ENCODE measurements around the gene TBC1D20. TPM values are rescaled to one million over a fixed set of nuclear protein-coding genes. Genes with fewer than 3 reads are reported as not detected.
"Not testable (repeated sequence)": the region's sequence is repeated elsewhere in the genome, so short reads cannot be mapped to it uniquely, and the experiment has no call there.

TBC1D20 gene
- total RNA-seq, 1 experiment from 2014 or later, result 10.2 TPM

DNA sequence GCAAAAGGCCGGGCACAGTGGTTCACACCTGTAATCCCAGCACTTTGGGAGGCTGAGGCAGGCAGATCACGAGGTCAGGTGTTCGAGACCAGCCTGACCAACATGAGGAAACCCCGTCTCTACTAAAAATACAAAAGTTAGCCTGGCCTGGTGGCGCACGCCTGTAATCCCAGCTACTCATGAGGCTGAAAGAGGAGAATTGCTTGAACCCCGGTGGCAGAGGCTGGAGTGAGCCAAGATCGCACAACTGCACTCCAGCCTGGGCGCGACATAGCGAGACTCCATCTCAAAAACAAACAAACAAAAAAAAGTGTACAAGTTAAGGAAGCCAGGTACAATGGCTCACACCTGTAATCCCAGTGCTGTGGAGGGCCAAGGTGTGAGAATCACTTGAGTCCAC is 10.3 kb downstream of the TBC1D20 start:
- H3K9me3 ChIP-seq, H3K27me3 ChIP-seq, H3K36me3 ChIP-seq, DNase-seq, H3K4me3 ChIP-seq: not testable (repeated sequence)

DNA sequence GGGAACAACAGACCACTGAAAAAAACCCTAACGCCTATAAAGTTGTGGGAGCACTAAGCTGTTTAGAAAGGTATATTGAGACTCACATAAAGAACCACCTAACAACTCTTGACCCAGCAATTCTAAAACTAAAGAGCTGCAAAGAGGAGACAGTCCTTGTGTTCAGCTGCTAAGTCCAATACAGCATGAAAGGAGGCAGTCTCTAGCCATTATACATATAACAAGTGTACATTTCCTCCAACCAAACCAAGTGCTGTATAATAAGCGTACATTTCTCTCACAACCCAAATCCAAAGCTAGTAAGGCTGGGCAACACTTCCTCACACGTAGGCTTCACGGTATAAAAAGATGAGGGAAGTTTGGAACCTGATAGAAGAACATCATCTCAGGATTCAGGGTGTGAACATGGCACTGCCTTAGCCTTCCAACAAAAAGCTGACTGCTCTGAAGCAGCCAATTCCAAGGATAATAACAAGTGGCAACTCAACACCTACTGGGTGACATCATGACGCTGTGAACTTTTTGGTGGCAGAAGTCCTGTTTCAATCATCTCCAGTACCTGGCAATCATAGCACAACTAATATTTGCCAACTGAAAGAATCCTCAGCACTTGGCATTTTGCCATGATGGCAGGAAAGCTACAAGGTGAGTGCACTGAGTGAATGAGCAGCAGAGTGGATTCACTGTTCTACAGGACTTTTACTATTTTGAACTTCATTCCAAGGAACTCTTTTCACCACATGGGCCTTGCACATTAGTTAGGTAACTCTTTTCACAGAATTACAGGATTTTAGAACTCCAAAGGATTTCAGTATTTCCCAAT is 16.6 kb downstream of the TBC1D20 start:
- no peak for DNase-seq
- H3K9me3 ChIP-seq, result no peaks in the 10 kb centered on the region
- H3K27me3 ChIP-seq, result no peaks in the 10 kb centered on the region
- H3K4me3 ChIP-seq, result no peak overlapping the region
- H3K36me3 ChIP-seq, result peaks cover 13% of the 10 kb centered on the region

DNA sequence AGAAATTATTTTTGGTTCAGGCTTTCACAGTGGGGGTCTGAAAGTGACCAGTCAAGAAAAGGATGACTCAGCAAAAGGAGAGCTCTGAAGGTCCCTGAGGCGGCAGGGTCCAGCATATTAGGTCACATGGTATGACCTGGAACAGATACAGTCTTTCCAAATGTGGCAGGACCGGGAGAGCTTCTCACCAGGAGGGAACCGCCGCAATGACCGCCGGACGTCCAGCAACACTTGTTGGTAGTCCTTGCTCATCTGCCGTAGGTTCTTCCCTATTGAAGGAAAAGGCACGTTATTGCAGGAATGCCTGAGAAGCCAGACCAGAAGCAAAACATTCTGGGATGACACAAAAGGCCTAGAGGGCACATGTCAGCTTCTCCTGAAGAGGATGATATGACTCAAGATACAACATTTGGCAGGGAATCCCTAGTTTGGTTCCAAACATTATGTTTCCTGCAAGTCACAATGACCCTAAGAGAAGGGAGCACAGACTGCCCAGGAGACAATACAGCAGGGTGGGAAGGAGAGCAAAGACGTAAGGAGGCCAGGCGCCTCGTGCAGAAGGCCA is 17.4 kb downstream of the TBC1D20 start:
- no peaks in the 10 kb centered on the region for H3K27me3 ChIP-seq
- H3K4me3 ChIP-seq, result no peak overlapping the region
- no peaks in the 10 kb centered on the region for H3K9me3 ChIP-seq
- peaks cover 13% of the 10 kb centered on the region for H3K36me3 ChIP-seq
- peak; percentile 9 for DNase-seq

DNA sequence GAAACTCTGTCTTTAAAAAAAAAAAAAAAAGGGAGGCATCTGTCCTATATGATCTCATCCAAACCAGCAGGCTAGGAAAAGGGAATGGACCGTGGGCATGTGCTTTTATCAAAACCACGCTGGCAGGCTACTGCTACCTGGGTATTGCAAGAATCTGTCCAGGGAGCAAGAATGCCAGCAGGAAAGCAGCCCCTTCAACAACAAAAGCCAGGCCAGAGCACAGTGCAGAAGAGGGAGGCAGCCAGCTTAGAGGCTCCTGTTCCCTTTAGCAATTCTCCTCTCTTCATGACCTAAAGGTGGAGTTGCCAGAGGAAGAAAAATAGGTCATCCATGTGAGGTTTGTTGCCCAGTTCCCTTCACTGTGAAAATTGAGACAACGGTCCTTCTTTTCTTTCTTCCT is 18.2 kb downstream of the TBC1D20 start:
- peaks cover 16% of the 10 kb centered on the region for H3K36me3 ChIP-seq

DNA sequence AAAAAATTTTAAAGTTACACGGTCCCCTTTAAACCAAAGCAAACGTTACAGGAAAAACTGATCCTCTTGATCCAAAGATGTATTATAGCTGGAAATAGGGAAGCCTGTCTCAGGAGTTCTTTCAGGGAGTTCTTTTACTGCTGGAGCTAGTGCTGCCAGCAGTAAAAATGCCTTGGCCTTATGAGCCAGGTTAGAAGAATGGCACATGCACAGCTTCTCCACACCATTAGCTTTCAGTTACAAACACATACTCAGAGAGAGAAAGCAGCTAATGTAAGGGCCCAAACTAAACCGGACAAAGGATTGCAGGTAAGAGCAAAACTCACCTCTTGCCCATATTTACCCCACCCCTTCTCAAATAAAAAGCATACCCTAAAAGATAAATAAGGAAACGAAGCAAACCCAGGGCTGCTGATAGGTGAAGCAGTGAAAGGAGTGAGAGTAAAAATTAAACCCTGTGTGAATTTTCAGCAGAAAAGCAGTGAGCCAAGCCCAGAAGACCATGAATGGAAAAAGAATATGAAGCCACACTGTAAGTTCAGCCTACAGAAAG is 19.0 kb downstream of the TBC1D20 start:
- H3K9me3 ChIP-seq, result no peaks in the 10 kb centered on the region
- no peak for DNase-seq
- peaks cover 19% of the 10 kb centered on the region for H3K36me3 ChIP-seq

More for the DNA sequence above, 18.2 kb downstream of the TBC1D20 start:
- no peaks in the 10 kb centered on the region for H3K9me3 ChIP-seq
- DNase-seq, result no peak
- no peak overlapping the region for H3K4me3 ChIP-seq
- H3K27me3 ChIP-seq, result no peaks in the 10 kb centered on the region

DNA sequence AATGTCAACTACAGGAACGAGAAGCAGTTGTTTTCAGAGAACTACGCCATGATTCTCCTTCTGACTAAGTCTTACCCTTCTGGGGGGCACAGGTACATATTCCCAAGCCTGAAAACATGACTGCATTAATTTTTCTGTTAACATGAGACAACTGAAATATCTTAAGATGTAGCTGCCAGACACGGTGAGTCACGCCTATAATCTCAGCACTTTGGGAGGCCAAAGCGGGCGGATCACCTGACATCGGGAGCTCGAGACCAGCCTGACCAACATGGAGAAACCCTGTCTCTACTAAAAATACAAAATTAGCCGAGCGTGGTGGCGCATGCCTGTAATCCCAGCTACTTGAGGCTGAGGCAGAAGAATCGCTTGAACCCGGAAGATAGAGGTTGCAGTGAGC is 21.7 kb downstream of the TBC1D20 start:
- Histone ChIP-seq H3K9me3 (no peaks in the 10 kb centered on the region), H3K36me3 (peaks cover 19% of the 10 kb centered on the region), H3K4me3 (no peak overlapping the region), H3K27me3 (no peaks in the 10 kb centered on the region)
- DNase-seq, result peak; percentile 22

More for the DNA sequence above, 19.0 kb downstream of the TBC1D20 start:
- Histone ChIP-seq H3K27me3 (no peaks in the 10 kb centered on the region), H3K4me3 (no peak overlapping the region)

DNA sequence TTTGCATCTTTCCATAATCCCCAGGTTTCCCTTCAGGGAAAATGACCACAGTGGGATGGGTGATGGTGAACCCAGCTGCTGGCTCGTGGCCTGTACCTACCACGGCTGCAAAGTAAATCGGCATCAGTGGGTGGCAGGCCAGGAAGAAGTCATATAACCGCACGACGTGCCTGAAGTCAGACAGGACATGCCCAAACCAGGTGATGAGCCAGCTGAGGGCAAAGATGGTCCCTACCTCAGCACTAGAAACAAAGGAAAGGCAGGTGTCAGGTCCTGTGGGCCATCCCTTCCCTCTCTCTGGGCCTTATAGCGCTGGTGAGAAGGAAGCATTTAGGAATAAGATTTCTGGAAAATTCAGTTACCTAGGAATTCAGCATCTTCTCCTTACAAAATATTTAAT is 22.2 kb downstream of the TBC1D20 start:
- no peaks in the 10 kb centered on the region for H3K9me3 ChIP-seq
- DNase-seq, result no peak
- H3K27me3 ChIP-seq, result no peaks in the 10 kb centered on the region
- H3K36me3 ChIP-seq, result peaks cover 19% of the 10 kb centered on the region
- no peak overlapping the region for H3K4me3 ChIP-seq

DNA sequence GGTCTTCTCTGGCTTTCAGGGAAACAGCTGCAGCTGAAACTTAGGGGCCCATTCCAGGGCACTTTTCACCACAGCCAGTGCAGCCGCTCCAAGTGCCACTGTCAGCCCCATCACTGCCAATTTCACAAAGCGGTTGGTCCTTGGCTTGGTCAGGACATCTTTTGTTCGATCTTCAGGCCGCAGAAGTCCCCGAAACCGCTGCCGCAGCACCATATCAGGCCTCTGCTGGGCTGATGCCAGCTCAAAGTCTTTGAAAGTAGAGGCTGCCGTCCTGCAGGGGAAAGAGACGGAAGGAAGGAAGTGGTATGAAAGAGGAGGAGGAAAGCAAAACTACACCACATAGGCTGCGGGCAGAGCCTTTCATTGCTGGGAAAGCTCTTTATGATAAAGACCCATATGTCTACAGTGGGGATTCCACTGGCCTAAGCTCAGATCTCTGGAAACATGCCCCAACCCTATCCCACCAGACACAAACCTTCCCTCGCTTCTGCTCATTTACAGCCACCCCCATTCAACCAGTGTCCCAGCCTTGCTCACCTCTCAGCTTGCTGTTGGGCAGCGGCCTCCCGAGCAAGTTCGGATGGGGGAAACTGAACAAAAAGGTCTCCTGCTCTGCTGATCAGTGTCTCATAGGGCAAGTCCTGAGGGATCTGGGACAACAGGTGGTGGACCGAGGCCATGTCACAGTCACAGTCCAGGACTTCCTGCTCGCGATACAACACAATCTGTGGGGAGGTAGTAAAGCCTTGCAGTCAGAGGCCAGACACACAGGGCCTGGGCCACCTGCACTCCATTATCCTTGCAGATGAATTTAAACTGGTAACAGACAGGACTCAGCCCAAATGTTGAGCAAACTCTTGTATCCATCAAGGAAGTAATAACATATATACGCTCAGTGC is 23.5 kb downstream of the TBC1D20 start:
- H3K27me3 ChIP-seq, result no peaks in the 10 kb centered on the region
- H3K9me3 ChIP-seq, result no peaks in the 10 kb centered on the region
- H3K36me3 ChIP-seq, result peaks cover 14% of the 10 kb centered on the region
- no peak overlapping the region for H3K4me3 ChIP-seq
- DNase-seq, result no peak

DNA sequence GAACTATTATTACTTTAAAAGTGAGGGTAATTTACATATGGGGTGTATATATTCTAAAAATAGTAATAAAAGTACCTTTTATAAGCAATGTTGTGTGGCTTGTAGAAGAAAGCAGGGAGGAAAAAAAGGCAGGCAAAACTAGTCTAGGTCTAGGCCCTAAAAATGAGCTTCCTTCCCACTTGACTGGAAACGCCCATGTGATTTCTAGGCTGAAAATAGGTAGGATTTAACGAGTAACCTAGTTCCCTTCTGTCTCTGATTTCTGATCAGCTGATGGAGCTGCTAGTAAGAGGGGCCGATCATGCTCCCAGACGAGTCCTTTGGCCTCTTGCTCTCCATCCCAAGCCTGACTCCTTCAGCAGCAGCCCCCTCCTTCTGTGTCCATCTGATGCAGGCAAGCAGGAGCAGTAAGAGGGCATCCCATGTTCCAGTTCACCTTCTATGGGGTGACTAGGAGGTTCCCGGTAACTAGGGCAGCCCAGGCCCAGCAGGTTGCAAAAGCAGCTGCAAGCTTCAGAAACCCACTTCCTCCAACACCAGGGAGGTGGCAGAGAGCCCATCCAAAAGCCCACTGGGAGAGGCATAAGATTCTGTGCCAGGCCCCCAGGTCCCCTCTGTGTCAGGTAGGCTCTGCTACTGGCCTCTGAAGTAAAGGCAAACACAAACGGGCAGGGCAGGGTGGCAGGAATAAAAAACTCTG is 24.4 kb downstream of the TBC1D20 start:
- no peak overlapping the region for H3K4me3 ChIP-seq
- peaks cover 14% of the 10 kb centered on the region for H3K36me3 ChIP-seq
- no peak for DNase-seq
- H3K27me3 ChIP-seq, result no peaks in the 10 kb centered on the region
- no peaks in the 10 kb centered on the region for H3K9me3 ChIP-seq

DNA sequence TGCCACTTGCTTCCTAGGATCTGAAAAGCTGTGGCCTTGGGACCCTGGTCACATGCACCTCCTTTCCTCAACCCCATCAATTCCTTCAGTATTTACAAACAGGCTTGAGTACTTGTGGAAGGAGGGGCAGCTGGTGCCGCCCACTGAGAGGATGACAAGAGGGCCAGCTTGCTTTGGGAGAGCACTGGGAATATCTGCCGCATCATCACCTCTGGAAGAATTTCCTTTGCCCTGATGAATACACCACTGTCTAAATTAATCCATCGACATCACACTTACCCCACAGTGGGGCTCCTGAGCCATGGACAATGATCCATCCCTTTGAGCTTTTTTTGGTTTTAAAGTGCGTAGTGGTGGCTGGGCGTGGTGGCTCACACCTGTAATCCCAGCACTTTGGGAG is 25.9 kb downstream of the TBC1D20 start:
- Histone ChIP-seq H3K27me3 (no peaks in the 10 kb centered on the region), H3K4me3 (no peak overlapping the region), H3K36me3 (peaks cover 11% of the 10 kb centered on the region), H3K9me3 (no peaks in the 10 kb centered on the region)
- DNase-seq, result no peak

DNA sequence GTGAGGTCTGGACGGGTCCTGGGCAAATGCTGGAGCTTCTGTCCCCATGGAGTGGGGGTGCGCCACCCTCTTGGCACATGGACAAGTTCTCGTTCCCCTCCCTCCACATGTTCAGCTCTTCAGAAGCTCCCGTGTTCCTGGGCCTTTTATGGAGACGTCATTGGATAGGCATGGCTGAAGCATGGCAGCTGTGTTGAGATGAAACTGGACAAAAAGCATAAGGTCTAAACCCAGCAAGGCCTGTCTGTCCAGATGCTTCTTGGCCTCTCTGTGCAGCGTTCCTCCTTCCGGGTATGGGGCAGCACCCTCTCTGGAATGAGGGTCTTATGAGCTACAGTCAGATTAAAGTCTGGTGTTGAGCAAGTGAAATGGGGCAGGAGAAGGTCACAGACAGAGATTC is 26.8 kb downstream of the TBC1D20 start:
- no peaks in the 10 kb centered on the region for H3K9me3 ChIP-seq
- H3K36me3 ChIP-seq, result peaks cover 7% of the 10 kb centered on the region
- no peaks in the 10 kb centered on the region for H3K27me3 ChIP-seq
- no peak for DNase-seq
- no peak overlapping the region for H3K4me3 ChIP-seq

DNA sequence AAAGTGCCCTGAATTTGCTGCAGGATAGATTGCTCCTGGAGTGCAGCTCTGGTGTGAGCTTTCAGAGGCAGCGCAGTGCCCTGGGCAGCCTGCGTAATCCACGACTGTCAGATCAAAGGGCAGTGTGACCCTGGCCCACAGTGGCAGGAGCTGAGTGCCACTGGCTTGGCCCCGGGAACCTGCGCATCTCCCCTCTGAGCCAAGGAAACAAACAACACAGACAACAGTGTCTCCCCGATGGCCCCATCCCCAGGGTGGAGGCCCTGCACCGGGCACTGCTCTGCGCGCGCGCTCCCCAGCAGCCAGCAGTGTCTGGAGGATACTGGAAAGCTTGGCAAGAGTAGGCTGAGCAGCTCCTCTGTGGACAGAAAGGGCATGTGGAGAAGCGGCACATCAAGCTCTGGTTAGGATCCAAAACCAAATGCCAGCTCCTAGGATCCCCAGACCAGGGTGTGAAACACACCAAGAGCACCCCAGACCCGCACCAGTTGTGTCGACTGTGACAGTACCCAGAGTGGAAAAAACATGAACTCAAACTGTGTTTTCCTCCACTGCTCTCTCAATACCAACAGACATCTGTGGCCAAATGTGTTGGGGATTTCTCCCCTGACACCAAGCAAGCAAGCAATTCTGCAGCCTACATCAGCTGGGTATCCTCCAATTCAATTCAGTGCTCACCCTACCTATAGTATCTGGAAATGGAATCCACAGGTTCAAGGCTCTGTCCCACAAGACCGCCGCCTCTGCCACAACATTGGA is 27.5 kb downstream of the TBC1D20 start:
- no peaks in the 10 kb centered on the region for H3K27me3 ChIP-seq
- no peak for DNase-seq
- peaks cover 7% of the 10 kb centered on the region for H3K36me3 ChIP-seq
- no peak overlapping the region for H3K4me3 ChIP-seq
- H3K9me3 ChIP-seq, result no peaks in the 10 kb centered on the region

DNA sequence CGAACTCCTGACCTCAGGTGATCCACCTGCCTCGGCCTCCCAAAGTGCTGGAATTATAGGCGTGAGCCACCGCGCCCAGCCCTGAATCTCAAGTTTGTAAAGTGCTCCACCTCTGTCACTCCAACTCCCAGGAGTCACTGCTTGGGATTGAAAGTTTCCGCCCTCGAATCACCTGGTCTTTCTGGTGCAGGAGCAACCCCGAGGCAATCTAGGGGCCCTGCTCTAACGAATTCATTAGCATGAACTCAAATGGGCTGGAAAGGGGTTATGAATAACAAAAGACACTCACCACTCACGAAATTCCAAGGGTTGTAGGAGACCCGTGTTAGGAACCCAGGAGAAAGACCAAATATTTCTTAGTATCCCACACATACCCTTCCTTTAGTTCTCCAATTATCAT is 28.1 kb downstream of the TBC1D20 start:
- H3K9me3 ChIP-seq, result no peaks in the 10 kb centered on the region
- no peak for DNase-seq
- no peaks in the 10 kb centered on the region for H3K27me3 ChIP-seq
- H3K36me3 ChIP-seq, result peaks cover 3% of the 10 kb centered on the region
- no peak overlapping the region for H3K4me3 ChIP-seq

DNA sequence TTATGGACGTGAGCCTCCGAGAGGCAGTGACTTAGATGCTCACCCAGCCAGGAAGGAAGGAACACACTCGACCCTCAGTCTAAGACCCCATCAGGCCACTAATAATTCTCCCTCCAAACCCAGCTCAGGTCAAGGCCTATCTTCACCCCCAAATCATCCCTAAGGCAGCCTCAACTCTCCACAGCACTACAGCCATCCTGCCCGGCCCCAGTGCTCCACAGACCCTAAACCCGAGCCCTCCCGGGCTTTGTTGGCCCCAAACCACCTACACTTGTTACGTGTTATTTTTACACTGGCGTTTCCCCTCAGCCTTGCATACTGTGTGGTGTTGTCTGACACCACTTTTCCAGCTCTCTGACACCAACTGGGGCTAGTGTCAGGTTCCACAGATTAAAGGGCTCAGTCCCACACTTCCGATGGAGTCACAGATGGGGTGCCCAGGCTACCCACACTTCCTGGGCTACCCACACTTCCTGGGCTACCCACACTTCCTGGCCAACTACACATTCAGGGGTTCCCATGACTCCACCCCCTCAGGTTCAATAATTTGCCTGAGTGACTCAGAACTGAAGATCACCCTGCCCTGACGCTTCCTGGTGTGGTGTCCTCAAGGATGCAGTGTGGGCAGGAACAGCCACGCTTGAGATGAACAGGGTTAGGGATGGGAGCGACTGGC is 28.9 kb downstream of the TBC1D20 start:
- DNase-seq, result no peak
- Histone ChIP-seq H3K36me3 (peaks cover under 1% of the 10 kb centered on the region), H3K9me3 (no peaks in the 10 kb centered on the region)

DNA sequence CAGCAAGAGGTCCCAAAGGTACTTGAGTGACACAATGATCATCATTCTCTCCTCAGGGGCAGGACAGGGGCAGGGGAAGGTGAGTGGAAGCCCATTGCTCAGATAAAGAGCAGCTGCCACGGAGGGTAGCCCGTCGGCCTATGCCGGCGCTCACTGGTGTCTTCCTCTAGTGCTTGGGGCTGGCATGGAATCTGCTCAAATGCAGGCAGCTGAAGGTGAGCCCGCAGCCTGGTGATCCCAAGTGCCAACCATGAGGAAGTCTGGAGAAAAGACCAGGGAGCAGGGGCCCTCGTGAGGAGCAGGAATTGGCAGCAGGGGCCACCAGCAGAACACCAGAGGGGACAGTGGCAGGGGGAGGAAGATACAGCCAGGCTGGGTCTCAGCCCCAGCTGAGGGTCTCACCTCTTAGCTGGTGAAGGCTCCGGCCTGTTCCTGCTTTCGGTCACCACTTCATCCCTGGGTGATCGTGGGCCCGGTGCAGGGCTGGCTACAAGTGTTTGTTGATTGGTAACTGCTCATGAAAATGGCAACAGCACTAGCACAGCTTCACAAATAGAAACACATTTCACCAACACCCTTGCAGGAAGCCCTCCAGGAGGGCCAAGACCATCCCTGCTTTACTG is 29.5 kb downstream of the TBC1D20 start:
- DNase-seq, result no peak
- Histone ChIP-seq H3K4me3 (no peak overlapping the region), H3K9me3 (no peaks in the 10 kb centered on the region), H3K27me3 (no peaks in the 10 kb centered on the region), H3K36me3 (no peaks in the 10 kb centered on the region; the same call in 1 of the 2 replicates)

More for the DNA sequence above, 28.9 kb downstream of the TBC1D20 start:
- Histone ChIP-seq H3K27me3 (no peaks in the 10 kb centered on the region), H3K4me3 (no peak overlapping the region)
